AG04449 (cell line): Measurements from ENCODE around the gene TMCO1.
A peak's percentile ranks its signal among the peaks of the same experiment; 100 is the strongest.
"Not testable (repeated sequence)": the region's sequence is repeated elsewhere in the genome, so short reads cannot be mapped to it uniquely, and the experiment has no call there.

Experiments
- CTCF ChIA-PET: fragments of 350-600 bp; formaldehyde crosslinking; extraction: SDS; loops from one replicate; lab custom pipeline; 2021; ENCODE audit warnings: antibody characterized with exemption; lab: Yijun Ruan, JAX
- POLR2A ChIA-PET: fragments of 400-600, 350-600 bp; formaldehyde crosslinking; extraction: SDS; loops from one replicate; lab custom pipeline; 2020; ENCODE audit warnings: antibody characterized with exemption, inconsistent platforms; lab: Yijun Ruan, JAX
- DNase-seq: peaks from one replicate; pipeline ENCODE4 v3.0.0-alpha.2; 2010; ENCODE audit warnings: low read depth, low spot score
- H3K4me3 ChIP-seq: 2 replicates; pipeline ENCODE4 v1.5.1; 2011; ENCODE audit warnings: low read depth, mild to moderate bottlenecking, control low read depth, low read length
- TF ChIP-seq, protein P1 (sequence below): IDR thresholded peaks from one replicate; pipeline ENCODE4 v1.5.1; 2011; ENCODE audit warnings: mild to moderate bottlenecking, moderate library complexity, low read length, control low read depth, inconsistent platforms; ENCODE audit not compliant: insufficient read depth; ENCODE audit errors: missing control alignments

The TMCO1 gene

DNA sequence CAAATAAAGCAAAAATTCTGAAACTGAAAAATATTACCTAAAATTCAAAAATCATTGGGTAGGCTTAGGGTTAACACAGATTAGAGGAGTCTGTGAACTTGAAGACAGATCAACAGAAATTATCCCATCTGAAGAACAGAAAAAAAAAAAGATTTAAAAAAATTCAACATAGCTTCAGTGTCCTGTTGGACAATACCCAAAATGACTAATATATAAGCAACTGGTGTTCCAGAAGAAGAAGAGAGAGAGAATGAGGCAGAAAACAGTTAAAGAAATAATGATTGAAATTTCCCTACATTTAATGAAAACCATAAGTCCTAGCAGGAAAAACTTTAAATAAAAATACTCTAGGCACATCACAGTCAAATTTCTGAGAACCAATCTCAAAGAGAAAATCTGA lies 31.5 kb downstream of the TMCO1 start:
- POLR2A ChIA-PET, result interaction anchor here (0.6 kb wide), 1 partner anchor 13 kb away, joined by 3 read pairs; no protein-coding TSS in a partner anchor
- TF ChIP-seq, protein P1, sequence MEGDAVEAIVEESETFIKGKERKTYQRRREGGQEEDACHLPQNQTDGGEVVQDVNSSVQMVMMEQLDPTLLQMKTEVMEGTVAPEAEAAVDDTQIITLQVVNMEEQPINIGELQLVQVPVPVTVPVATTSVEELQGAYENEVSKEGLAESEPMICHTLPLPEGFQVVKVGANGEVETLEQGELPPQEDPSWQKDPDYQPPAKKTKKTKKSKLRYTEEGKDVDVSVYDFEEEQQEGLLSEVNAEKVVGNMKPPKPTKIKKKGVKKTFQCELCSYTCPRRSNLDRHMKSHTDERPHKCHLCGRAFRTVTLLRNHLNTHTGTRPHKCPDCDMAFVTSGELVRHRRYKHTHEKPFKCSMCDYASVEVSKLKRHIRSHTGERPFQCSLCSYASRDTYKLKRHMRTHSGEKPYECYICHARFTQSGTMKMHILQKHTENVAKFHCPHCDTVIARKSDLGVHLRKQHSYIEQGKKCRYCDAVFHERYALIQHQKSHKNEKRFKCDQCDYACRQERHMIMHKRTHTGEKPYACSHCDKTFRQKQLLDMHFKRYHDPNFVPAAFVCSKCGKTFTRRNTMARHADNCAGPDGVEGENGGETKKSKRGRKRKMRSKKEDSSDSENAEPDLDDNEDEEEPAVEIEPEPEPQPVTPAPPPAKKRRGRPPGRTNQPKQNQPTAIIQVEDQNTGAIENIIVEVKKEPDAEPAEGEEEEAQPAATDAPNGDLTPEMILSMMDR, result no peak
- H3K4me3 ChIP-seq, result no peak overlapping the region
- no peak for DNase-seq
- CTCF ChIA-PET, result interaction anchor here (1.9 kb wide), 1 partner anchor 10 kb away, joined by 4 read pairs; no protein-coding TSS in a partner anchor

DNA sequence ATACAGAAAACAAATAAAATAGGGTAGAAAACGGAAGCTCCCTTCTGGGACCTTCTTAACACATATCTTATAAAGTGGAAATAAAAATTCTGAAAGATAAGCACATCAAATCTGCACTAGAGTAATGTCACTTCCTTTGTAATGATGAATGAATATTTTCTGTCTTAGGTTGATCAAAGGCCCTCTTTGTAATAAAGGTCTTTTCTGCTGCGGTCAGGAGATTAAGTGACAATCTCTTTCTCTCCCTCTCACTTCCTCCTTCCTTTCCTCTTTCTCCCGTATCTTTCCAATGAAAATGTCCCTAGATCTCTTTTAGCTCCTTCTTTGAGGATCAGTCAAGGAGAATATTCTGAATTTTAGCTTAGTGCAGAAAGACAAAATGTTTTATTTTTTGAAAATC lies 33.8 kb downstream of the TMCO1 start:
- no peak for DNase-seq
- no peak overlapping the region for H3K4me3 ChIP-seq
- ChIA-PET CTCF (interaction anchor here (1.3 to 1.8 kb wide), 3 partner anchors 12 to 134 kb away, joined by 3 to 6 read pairs (median 6); no protein-coding TSS in a partner anchor), POLR2A (no interaction called here)
- TF ChIP-seq, protein P1, result no peak

DNA sequence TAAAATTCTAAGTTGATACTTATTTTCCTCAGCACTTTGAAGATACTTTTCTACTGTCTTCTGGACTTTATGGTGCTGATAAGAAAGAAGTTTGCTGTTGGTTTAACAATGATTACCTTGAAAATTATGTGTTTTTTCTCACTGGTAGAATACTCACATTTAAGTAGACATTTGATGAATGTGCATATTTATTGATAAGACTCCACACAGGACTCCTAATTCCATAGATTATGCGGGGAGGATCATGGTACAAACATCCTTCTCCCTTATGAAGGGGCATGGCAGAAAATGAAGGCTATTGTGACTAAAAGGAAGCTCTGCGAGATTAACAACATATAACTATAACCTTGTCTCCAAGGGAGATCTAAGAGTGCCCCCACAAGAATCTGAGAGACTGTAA lies 41.8 kb downstream of the TMCO1 start:
- CTCF ChIA-PET, result interaction anchor here (1.0 kb wide), 1 partner anchor 9 kb away, joined by 3 read pairs; no protein-coding TSS in a partner anchor

DNA sequence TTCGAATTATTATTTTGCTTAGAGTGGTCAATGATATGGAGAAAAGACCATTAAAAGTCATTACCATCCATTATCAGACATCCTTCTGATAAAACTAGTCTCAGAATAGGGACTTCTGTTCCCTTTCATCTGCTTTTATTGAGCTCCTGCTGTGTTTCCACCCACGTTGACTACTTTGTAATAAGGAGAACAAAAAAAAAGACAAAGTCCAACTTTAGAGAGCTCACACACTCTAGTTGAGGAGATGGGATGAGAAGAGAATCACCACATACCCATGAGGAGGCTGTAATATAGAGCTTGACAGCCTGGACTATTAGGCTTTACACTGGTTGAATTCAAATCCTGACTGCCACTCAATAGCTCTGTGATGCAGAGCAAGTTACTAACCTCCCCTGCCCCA lies 42.5 kb downstream of the TMCO1 start:
- ChIA-PET POLR2A (no interaction called here), CTCF (interaction anchor here (1.0 kb wide), 1 partner anchor 9 kb away, joined by 3 read pairs; no protein-coding TSS in a partner anchor)
- no peak overlapping the region for H3K4me3 ChIP-seq
- TF ChIP-seq, protein P1, result no peak
- no peak for DNase-seq

More for the DNA sequence above, 41.8 kb downstream of the TMCO1 start:
- H3K4me3 ChIP-seq, result no peak overlapping the region
- DNase-seq, result no peak
- POLR2A ChIA-PET, result no interaction called here
- TF ChIP-seq, protein P1, result no peak

DNA sequence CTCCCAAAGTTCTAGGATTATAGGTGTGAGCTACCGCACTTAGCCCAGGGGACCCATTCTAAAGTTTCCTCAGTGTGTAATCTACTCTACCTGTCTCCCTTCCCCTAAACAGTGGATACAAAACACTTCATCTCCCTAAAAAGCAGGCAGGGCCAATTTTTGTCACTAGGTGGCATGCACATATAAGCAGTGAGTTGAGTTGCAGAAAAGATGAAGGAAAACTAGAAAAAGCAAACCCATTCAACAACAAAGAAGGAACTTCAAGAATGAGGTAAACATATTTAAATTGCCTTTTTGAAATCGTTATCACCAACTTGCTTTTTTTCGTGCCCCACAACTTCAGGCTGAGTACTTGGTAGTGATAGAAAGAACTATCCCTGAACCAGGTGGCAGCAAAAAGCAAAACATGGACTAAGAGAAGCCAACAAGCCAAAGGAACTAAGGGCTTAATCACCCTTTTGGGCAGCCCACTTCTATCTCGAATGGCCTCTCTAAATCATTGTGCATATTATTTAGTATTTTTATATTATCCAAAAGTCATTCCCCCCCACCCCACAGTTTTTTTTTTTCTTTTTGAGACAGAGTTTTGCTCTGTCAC lies 50.7 kb downstream of the TMCO1 start:
- ChIA-PET CTCF (interaction anchor here (0.6 to 4.5 kb wide), 16 partner anchors 9 to 206 kb away, joined by 3 to 71 read pairs (median 4); partner anchors contain the start of gene TMCO1), POLR2A (no interaction called here)
- peak; percentile 29 for DNase-seq
- TF ChIP-seq, protein P1, result peak; percentile 77
- no peak overlapping the region for H3K4me3 ChIP-seq

DNA sequence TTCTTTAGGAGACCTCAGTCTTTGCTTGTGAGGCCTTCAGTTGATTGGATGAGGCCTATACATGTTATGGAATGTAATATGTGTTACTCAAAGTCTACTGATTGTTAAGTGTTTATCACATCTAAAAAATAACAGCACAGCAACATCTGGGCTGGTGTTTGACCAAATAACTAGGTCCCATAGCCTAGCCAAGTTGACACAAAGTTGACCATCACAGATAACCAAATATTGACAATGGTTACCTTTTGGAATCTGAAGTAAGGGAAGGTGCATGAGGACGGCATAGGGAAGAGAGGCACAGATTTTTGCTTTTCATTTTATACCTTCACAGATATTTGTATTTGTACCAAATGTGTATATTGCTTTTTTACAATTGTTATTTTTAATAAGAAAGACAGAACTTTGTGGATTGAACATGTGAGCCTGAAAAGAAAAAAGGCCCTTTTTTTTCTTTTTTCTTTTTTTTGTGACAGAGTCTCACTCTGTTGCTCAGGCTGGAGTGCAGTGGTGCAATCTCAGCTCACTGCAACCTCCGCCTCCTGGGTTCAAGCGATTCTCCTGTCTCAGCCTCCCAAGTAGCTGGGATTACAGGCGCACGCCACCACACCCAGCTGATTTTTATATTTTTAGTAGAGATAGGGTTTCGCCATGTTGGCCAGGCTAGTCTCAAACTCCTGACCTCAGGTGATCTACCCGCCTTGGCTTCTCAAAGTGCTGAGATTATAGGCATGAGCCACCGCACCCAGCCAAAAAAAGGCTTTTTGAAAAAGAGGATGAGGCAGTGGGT lies 52.2 kb downstream of the TMCO1 start:
- CTCF ChIA-PET, result interaction anchor here (0.6 to 4.5 kb wide), 9 partner anchors 8 to 201 kb away, joined by 3 to 71 read pairs (median 6); no protein-coding TSS in a partner anchor
- H3K4me3 ChIP-seq, DNase-seq, POLR2A ChIA-PET: not testable (repeated sequence)
